SU-DHL-6 (cell line): Measurements from ENCODE around the gene LPCAT3.

Experiments used
- H2AFZ ChIP-seq: fragments of 200-600 bp; sonication (generic); 2 replicates; pipeline ENCODE4 v1.6.1; 2014; ENCODE audit warnings: low read depth, mild to moderate bottlenecking, moderate library complexity, mixed read lengths, antibody characterized with exemption, low read length; ENCODE audit not compliant: severe bottlenecking
- H3F3A ChIP-seq: fragments of 200-600 bp; shearing (Covaris generic); 2 replicates; pipeline ENCODE4 v1.6.0; 2016; ENCODE audit warnings: antibody characterized with exemption, mild to moderate bottlenecking; ENCODE audit not compliant: insufficient read depth
- H3K27ac ChIP-seq: fragments of 200-600 bp; sonication (generic); 2 replicates; pipeline ENCODE4 v1.5.1; 2016; ENCODE audit warnings: low read depth, mild to moderate bottlenecking, low read length, moderate library complexity, mixed read lengths
- H3K27me3 ChIP-seq: fragments of 200-600 bp; sonication (generic), shearing (Covaris generic); 2 replicates; pipeline ENCODE4 v1.6.0; 2014; ENCODE audit warnings: mild to moderate bottlenecking, low read length
- H3K36me3 ChIP-seq: fragments of 200-600 bp; sonication (generic); 2 replicates; pipeline ENCODE4 v1.6.1; 2014; ENCODE audit warnings: mild to moderate bottlenecking, low read length, mixed read lengths
- H3K4me2 ChIP-seq: fragments of 300-600, 200-600 bp; shearing (Covaris generic), sonication (generic); 2 replicates; pipeline ENCODE4 v1.6.0; 2014; ENCODE audit warnings: low read length, low read depth, mild to moderate bottlenecking; ENCODE audit not compliant: poor library complexity, severe bottlenecking
- H3K4me3 ChIP-seq: fragments of 200-600 bp; sonication (generic); 2 replicates; pipeline ENCODE4 v1.5.1; 2014; ENCODE audit warnings: antibody characterized with exemption, low read length, mild to moderate bottlenecking, mixed read lengths; ENCODE audit not compliant: insufficient read depth, poor library complexity, severe bottlenecking
- H3K79me2 ChIP-seq: fragments of 200-600 bp; sonication (generic); 2 replicates; pipeline ENCODE4 v1.6.1; 2014; ENCODE audit warnings: mild to moderate bottlenecking, low read length, moderate library complexity; ENCODE audit not compliant: insufficient read depth
- H3K9ac ChIP-seq: fragments of 200-600 bp; sonication (generic); 2 replicates; pipeline ENCODE4 v1.7.0; 2014; ENCODE audit warnings: mild to moderate bottlenecking, low read length
- H3K9me2 ChIP-seq: fragments of 200-600 bp; sonication (generic); replicated peaks from 2 replicates; pipeline ENCODE4 v1.6.1; 2014; ENCODE audit warnings: low read length; ENCODE audit not compliant: insufficient read depth
- H3K9me3 ChIP-seq: fragments of 200-600 bp; sonication (generic); 2 replicates; pipeline ENCODE4 v1.6.1; 2014; ENCODE audit warnings: low read length, mixed read lengths; ENCODE audit not compliant: insufficient read depth
- H4K20me1 ChIP-seq: fragments of 200-600 bp; sonication (generic); 2 replicates; pipeline ENCODE4 v1.6.1; 2014; ENCODE audit warnings: low read depth, mild to moderate bottlenecking, antibody characterized with exemption, low read length, moderate library complexity, mixed read lengths
- CTCF ChIP-seq: fragments of 200-600 bp; sonication (generic); IDR thresholded peaks from one replicate; pipeline ENCODE4 v1.5.1; 2017; ENCODE audit warnings: antibody characterized with exemption, mild to moderate bottlenecking, low read length, moderate library complexity; ENCODE audit not compliant: insufficient read depth, poor library complexity, severe bottlenecking
- EZH2phosphoT487 ChIP-seq: fragments of 200-600 bp; sonication (generic), shearing (Covaris generic); conservative IDR thresholded peaks from 2 replicates; pipeline ENCODE4 v1.6.1; 2018; ENCODE audit warnings: mild to moderate bottlenecking, antibody characterized with exemption, low read length, moderate library complexity, mixed read lengths

LPCAT3 gene

GRCh38 chr12:6948873-6949594, 69.2 kb downstream of the LPCAT3 start:
- Histone ChIP-seq H3K36me3 (no peaks in the 10 kb centered on the region), H3K4me2 (no peak overlapping the region), H3K4me3 (no peak overlapping the region), H3F3A (peaks cover 19% of the 10 kb centered on the region), H3K27me3 (no peaks in the 10 kb centered on the region), H3K27ac (no peak overlapping the region), H2AFZ (no peak overlapping the region), H3K9ac (no peak overlapping the region), H3K9me2 (no peaks in the 10 kb centered on the region), H3K79me2 (no peaks in the 10 kb centered on the region), H4K20me1 (no peaks in the 10 kb centered on the region), H3K9me3 (no peaks in the 10 kb centered on the region)
- TF ChIP-seq EZH2phosphoT487 (no peak), CTCF (no peak)

GRCh38 chr12:6947615-6948014, 70.7 kb downstream of the LPCAT3 start:
- Histone ChIP-seq H3K4me2 (no peak overlapping the region), H4K20me1 (no peaks in the 10 kb centered on the region), H3K79me2 (no peaks in the 10 kb centered on the region), H3K4me3 (no peak overlapping the region), H3K9me2 (no peaks in the 10 kb centered on the region), H3K27ac (no peak overlapping the region), H3K9ac (no peak overlapping the region), H3F3A (peaks cover 28% of the 10 kb centered on the region), H2AFZ (no peak overlapping the region), H3K27me3 (no peaks in the 10 kb centered on the region), H3K36me3 (no peaks in the 10 kb centered on the region), H3K9me3 (no peaks in the 10 kb centered on the region)
- TF ChIP-seq EZH2phosphoT487 (no peak), CTCF (no peak)

- peak overlapping the region; percentile 74; the same call in 1 of the 2 replicates for H3K9ac ChIP-seq
- peak overlapping the region; percentile 82 for H3K4me2 ChIP-seq
- no peaks in the 10 kb centered on the region for H3K79me2 ChIP-seq
- no peaks in the 10 kb centered on the region for H3K9me3 ChIP-seq
- no peaks in the 10 kb centered on the region for H3K27me3 ChIP-seq
- no peaks in the 10 kb centered on the region for H3K9me2 ChIP-seq
- H3K27ac ChIP-seq, result no peak overlapping the region
- no peak overlapping the region for H3K4me3 ChIP-seq
- TF ChIP-seq CTCF (no peak), EZH2phosphoT487 (no peak)
- peak overlapping the region; percentile 34 for H2AFZ ChIP-seq
- H3K36me3 ChIP-seq, result no peaks in the 10 kb centered on the region
- H3F3A ChIP-seq, result peaks cover 28% of the 10 kb centered on the region
- H4K20me1 ChIP-seq, result no peaks in the 10 kb centered on the region
These were observed 71.3 kb downstream of the LPCAT3 start for GRCh38 chr12:6946920-6947374.
